Measurements from ENCODE around the gene FBXL17.

The FBXL17 gene

GRCh38 chr5:108212775-108213346, 169.0 kb downstream of the FBXL17 start:
- Histone ChIP-seq H3K36me3 (ENCODE audit: control insufficient read depth in 4 of 4, insufficient read depth in 4 of 4, low read length in 3 of 4) (peaks cover 0 to 3% (median 2%) of the 10 kb centered on the region in 4 experiments), H3K4me3 (ENCODE audit: control insufficient read depth in 1 of 7, extremely low read depth in 1 of 7, insufficient read depth in 4 of 7, low read depth in 2 of 7, low read length in 6 of 7) (no peak overlapping the region), H3K27me3 (replicated peaks in 2 of 5; ENCODE audit: control insufficient read depth in 4 of 5, insufficient read depth in 5 of 5, low read length in 4 of 5) (no peaks in the 10 kb centered on the region), H3K4me1 (ENCODE audit: control extremely low read depth in 1 of 4, control insufficient read depth in 4 of 4, insufficient read depth in 4 of 4, low read length in 3 of 4) (no peaks in the 10 kb centered on the region), H3K27ac (ENCODE audit: insufficient read depth in 1 of 2, low read depth in 1 of 2, low read length in 2 of 2, poor library complexity in 1 of 2, severe bottlenecking in 2 of 2) (no peak overlapping the region), H3K9me3 (ENCODE audit: control extremely low read depth in 1 of 5, control insufficient read depth in 4 of 5, insufficient read depth in 2 of 5, low read depth in 1 of 5, low read length in 4 of 5) (peaks cover 0 to 9% (median 4%) of the 10 kb centered on the region in 5 experiments)
- ChIA-PET CTCF (interaction anchor here (0.7 kb wide), 1 partner anchor 30 kb away, joined by 3 read pairs; no protein-coding TSS in a partner anchor), POLR2A (no interaction called here)
- WGBS (ENCODE audit: insufficient coverage) = 96% methylated on average over 3 of the region's 3 CpGs
- no peak for DNase-seq

DNA sequence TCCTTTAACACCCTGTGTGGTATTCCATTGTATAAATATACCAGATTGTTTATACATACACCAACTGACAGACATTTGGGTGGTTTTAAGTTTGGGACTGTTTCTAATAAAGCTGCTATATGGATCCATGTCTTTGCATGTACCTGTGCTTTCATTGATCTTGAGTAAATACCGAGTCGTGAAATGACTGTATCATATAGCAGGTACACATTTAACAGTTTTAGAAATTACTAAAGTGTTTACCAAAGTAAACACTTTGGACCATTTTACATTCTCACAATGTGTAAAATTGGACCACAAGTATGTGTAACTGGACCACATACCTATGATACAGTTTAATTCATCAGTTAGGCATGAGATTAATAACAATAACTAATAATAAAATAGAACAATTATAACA, 175.2 kb downstream of the FBXL17 start:
- no peak for DNase-seq
- Histone ChIP-seq H3K4me1 (ENCODE audit: control extremely low read depth in 1 of 4, control insufficient read depth in 4 of 4, insufficient read depth in 4 of 4, low read length in 3 of 4) (no peaks in the 10 kb centered on the region), H3K27me3 (replicated peaks in 2 of 5; ENCODE audit: control insufficient read depth in 4 of 5, insufficient read depth in 5 of 5, low read length in 4 of 5) (no peaks in the 10 kb centered on the region), H3K36me3 (ENCODE audit: control insufficient read depth in 4 of 4, insufficient read depth in 4 of 4, low read length in 3 of 4) (no peaks in the 10 kb centered on the region), H3K9me3 (ENCODE audit: control extremely low read depth in 1 of 5, control insufficient read depth in 4 of 5, insufficient read depth in 2 of 5, low read depth in 1 of 5, low read length in 4 of 5) (peaks cover 0 to 2% (median 0%) of the 10 kb centered on the region in 5 experiments), H3K27ac (ENCODE audit: insufficient read depth in 1 of 2, low read depth in 1 of 2, low read length in 2 of 2, poor library complexity in 1 of 2, severe bottlenecking in 2 of 2) (no peak overlapping the region), H3K4me3 (ENCODE audit: control insufficient read depth in 1 of 7, extremely low read depth in 1 of 7, insufficient read depth in 4 of 7, low read depth in 2 of 7, low read length in 6 of 7) (no peak overlapping the region)
- WGBS (ENCODE audit: insufficient coverage) = no CpG with 5 or more reads among the region's 2 CpGs
- ChIA-PET POLR2A (no interaction called here), CTCF (no interaction called here)

GRCh38 chr5:108201721-108202120, 180.2 kb downstream of the FBXL17 start:
- POLR2A ChIA-PET = no interaction called here
- H3K9me3 ChIP-seq (ENCODE audit: control extremely low read depth in 1 of 5, control insufficient read depth in 4 of 5, insufficient read depth in 2 of 5, low read depth in 1 of 5, low read length in 4 of 5) = no peaks in the 10 kb centered on the region
- no peak overlapping the region for H3K27ac ChIP-seq (ENCODE audit: insufficient read depth in 1 of 2, low read depth in 1 of 2, low read length in 2 of 2, poor library complexity in 1 of 2, severe bottlenecking in 2 of 2)
- DNase-seq = peak; percentile 6 to 28 (median 6)
- H3K27me3 ChIP-seq (replicated peaks in 2 of 5; ENCODE audit: control insufficient read depth in 4 of 5, insufficient read depth in 5 of 5, low read length in 4 of 5) = no peaks in the 10 kb centered on the region
- H3K4me1 ChIP-seq (ENCODE audit: control extremely low read depth in 1 of 4, control insufficient read depth in 4 of 4, insufficient read depth in 4 of 4, low read length in 3 of 4) = no peaks in the 10 kb centered on the region
- H3K36me3 ChIP-seq (ENCODE audit: control insufficient read depth in 4 of 4, insufficient read depth in 4 of 4, low read length in 3 of 4) = no peaks in the 10 kb centered on the region
- CTCF ChIA-PET = interaction anchor here (0.7 to 1.3 kb wide), 2 partner anchors 12 to 768 kb away, joined by 3 read pairs; no protein-coding TSS in a partner anchor
- H3K4me3 ChIP-seq (ENCODE audit: control insufficient read depth in 1 of 7, extremely low read depth in 1 of 7, insufficient read depth in 4 of 7, low read depth in 2 of 7, low read length in 6 of 7) = no peak overlapping the region

GRCh38 chr5:108196276-108196675, 185.6 kb downstream of the FBXL17 start:
- ChIA-PET POLR2A (no interaction called here), CTCF (interaction anchor here (0.8 kb wide), 1 partner anchor 45 kb away, joined by 3 read pairs; no protein-coding TSS in a partner anchor)
- no peaks in the 10 kb centered on the region for H3K27me3 ChIP-seq (replicated peaks in 2 of 5; ENCODE audit: control insufficient read depth in 4 of 5, insufficient read depth in 5 of 5, low read length in 4 of 5)
- H3K9me3 ChIP-seq (ENCODE audit: control extremely low read depth in 1 of 5, control insufficient read depth in 4 of 5, insufficient read depth in 2 of 5, low read depth in 1 of 5, low read length in 4 of 5) = no peaks in the 10 kb centered on the region
- no peak overlapping the region for H3K4me3 ChIP-seq (ENCODE audit: control insufficient read depth in 1 of 7, extremely low read depth in 1 of 7, insufficient read depth in 4 of 7, low read depth in 2 of 7, low read length in 6 of 7)
- H3K36me3 ChIP-seq (ENCODE audit: control insufficient read depth in 4 of 4, insufficient read depth in 4 of 4, low read length in 3 of 4) = no peaks in the 10 kb centered on the region
- no peaks in the 10 kb centered on the region for H3K4me1 ChIP-seq (ENCODE audit: control extremely low read depth in 1 of 4, control insufficient read depth in 4 of 4, insufficient read depth in 4 of 4, low read length in 3 of 4)
- no peak for DNase-seq
- no peak overlapping the region for H3K27ac ChIP-seq (ENCODE audit: insufficient read depth in 1 of 2, low read depth in 1 of 2, low read length in 2 of 2, poor library complexity in 1 of 2, severe bottlenecking in 2 of 2)

GRCh38 chr5:108193021-108193795, 188.7 kb downstream of the FBXL17 start:
- DNase-seq = no peak
- Histone ChIP-seq H3K27me3 (replicated peaks in 2 of 5; ENCODE audit: control insufficient read depth in 4 of 5, insufficient read depth in 5 of 5, low read length in 4 of 5) (no peaks in the 10 kb centered on the region), H3K27ac (ENCODE audit: insufficient read depth in 1 of 2, low read depth in 1 of 2, low read length in 2 of 2, poor library complexity in 1 of 2, severe bottlenecking in 2 of 2) (no peak overlapping the region), H3K9me3 (ENCODE audit: control extremely low read depth in 1 of 5, control insufficient read depth in 4 of 5, insufficient read depth in 2 of 5, low read depth in 1 of 5, low read length in 4 of 5) (no peaks in the 10 kb centered on the region), H3K4me1 (ENCODE audit: control extremely low read depth in 1 of 4, control insufficient read depth in 4 of 4, insufficient read depth in 4 of 4, low read length in 3 of 4) (no peaks in the 10 kb centered on the region), H3K4me3 (ENCODE audit: control insufficient read depth in 1 of 7, extremely low read depth in 1 of 7, insufficient read depth in 4 of 7, low read depth in 2 of 7, low read length in 6 of 7) (no peak overlapping the region), H3K36me3 (ENCODE audit: control insufficient read depth in 4 of 4, insufficient read depth in 4 of 4, low read length in 3 of 4) (no peaks in the 10 kb centered on the region)
- WGBS (ENCODE audit: insufficient coverage) = 100% methylated on average over 2 of the region's 2 CpGs
- ChIA-PET POLR2A (no interaction called here), CTCF (no interaction called here)

DNA sequence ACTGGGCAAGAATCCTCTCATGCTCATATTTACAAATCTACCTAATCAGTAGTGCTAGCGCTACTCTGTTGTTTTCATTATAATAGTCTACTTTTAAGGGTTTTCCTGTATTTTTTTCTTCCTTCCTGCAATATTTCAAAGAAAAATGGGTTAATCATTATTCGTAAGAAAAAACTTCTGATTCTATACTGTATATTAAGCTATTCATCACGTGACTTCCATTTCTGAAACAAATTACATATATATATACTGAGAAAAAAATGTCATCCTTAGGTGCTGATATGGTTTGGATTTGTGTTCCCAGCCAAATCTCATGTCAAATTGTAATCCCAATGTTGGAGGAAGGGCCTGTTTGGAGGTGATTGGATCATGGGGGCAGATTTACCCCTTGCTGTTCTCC, 197.0 kb downstream of the FBXL17 start:
- DNase-seq = no peak
- POLR2A ChIA-PET = no interaction called here
- no peaks in the 10 kb centered on the region for H3K36me3 ChIP-seq (ENCODE audit: control insufficient read depth in 4 of 4, insufficient read depth in 4 of 4, low read length in 3 of 4)
- no CpG with 5 or more reads among the region's 3 CpGs for WGBS (ENCODE audit: insufficient coverage)
- H3K4me3 ChIP-seq (ENCODE audit: control insufficient read depth in 1 of 7, extremely low read depth in 1 of 7, insufficient read depth in 4 of 7, low read depth in 2 of 7, low read length in 6 of 7) = peak overlapping the region in 4 of 7 experiments; percentile 12 to 29 (median 15)
- peaks cover 0 to 9% (median 4%) of the 10 kb centered on the region in 4 experiments for H3K4me1 ChIP-seq (ENCODE audit: control extremely low read depth in 1 of 4, control insufficient read depth in 4 of 4, insufficient read depth in 4 of 4, low read length in 3 of 4)
- no peak overlapping the region for H3K27ac ChIP-seq (ENCODE audit: insufficient read depth in 1 of 2, low read depth in 1 of 2, low read length in 2 of 2, poor library complexity in 1 of 2, severe bottlenecking in 2 of 2)
- H3K27me3 ChIP-seq (replicated peaks in 2 of 5; ENCODE audit: control insufficient read depth in 4 of 5, insufficient read depth in 5 of 5, low read length in 4 of 5) = no peaks in the 10 kb centered on the region
- CTCF ChIA-PET = no interaction called here
- H3K9me3 ChIP-seq (ENCODE audit: control extremely low read depth in 1 of 5, control insufficient read depth in 4 of 5, insufficient read depth in 2 of 5, low read depth in 1 of 5, low read length in 4 of 5) = no peaks in the 10 kb centered on the region

DNA sequence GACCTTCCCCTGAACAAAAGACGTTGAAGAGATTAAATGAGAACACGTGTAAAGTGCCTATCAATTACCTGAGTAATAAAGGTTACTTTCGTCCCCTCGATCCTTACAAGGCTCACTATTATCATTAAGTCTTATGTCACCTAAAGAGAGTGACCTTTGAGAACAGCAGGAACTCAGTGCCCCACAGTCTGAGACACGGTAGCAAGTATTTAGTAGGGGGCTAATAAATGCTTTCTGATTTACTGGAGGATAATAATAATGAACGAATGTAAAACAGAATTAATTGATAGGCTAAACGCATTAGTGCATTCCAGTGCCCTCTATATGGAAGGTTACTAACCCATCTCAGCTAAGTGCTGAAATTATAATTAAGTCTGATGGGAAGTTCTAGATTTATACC, 199.9 kb downstream of the FBXL17 start:
- CTCF ChIA-PET = no interaction called here
- H3K9me3 ChIP-seq (ENCODE audit: control extremely low read depth in 1 of 5, control insufficient read depth in 4 of 5, insufficient read depth in 2 of 5, low read depth in 1 of 5, low read length in 4 of 5) = no peaks in the 10 kb centered on the region
- H3K27me3 ChIP-seq (replicated peaks in 2 of 5; ENCODE audit: control insufficient read depth in 4 of 5, insufficient read depth in 5 of 5, low read length in 4 of 5) = no peaks in the 10 kb centered on the region
- no peak overlapping the region for H3K4me3 ChIP-seq (ENCODE audit: control insufficient read depth in 1 of 7, extremely low read depth in 1 of 7, insufficient read depth in 4 of 7, low read depth in 2 of 7, low read length in 6 of 7)
- DNase-seq = no peak
- WGBS (ENCODE audit: insufficient coverage) = 73% methylated on average over 3 of the region's 7 CpGs
- H3K4me1 ChIP-seq (ENCODE audit: control extremely low read depth in 1 of 4, control insufficient read depth in 4 of 4, insufficient read depth in 4 of 4, low read length in 3 of 4) = peaks cover 0 to 9% (median 4%) of the 10 kb centered on the region in 4 experiments
- H3K36me3 ChIP-seq (ENCODE audit: control insufficient read depth in 4 of 4, insufficient read depth in 4 of 4, low read length in 3 of 4) = no peaks in the 10 kb centered on the region
- H3K27ac ChIP-seq (ENCODE audit: insufficient read depth in 1 of 2, low read depth in 1 of 2, low read length in 2 of 2, poor library complexity in 1 of 2, severe bottlenecking in 2 of 2) = no peak overlapping the region
- POLR2A ChIA-PET = no interaction called here
